Measurements from ENCODE around the gene SLC6A16.
"Not testable (repeated sequence)": the region's sequence is repeated elsewhere in the genome, so short reads cannot be mapped to it uniquely, and the experiment has no call there.

The SLC6A16 gene

GRCh38 chr19:49328741-49329140 is 3.8 kb upstream of the SLC6A16 start:
- no peak for DNase-seq (ENCODE audit: low spot score)

DNA sequence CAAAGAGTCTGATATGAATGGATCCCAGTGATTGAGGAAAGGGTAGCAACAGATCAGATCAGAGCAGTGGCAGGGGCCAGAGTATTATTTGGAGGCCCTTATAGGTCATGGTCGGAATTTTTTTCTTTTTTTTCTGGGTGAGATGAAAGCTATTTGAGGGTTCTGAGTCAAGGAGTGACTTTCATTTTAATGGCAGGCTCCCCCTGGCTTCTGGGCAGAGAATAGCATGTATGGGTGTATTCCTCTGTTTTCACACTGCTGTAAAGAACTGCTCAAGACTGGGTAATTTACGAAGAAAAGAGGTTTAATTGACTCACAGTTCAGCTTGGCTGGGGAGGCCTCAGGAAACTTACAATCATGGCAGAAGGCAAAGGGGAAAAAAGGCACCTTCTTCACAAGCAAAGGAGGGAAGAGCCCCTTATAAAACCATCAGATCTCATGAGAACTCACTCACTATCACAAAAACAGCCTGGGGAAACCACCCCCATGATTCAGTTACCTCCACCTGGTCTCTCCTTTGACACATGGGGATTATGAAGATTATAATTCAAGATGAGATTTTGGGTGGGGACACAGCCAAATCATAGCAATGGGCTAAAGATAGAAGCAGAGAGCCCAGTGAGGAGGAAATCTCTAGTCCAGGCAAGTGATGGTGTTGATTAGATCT is 3.0 kb upstream of the SLC6A16 start:
- DNase-seq (ENCODE audit: low spot score): peak; percentile 50

- no peak for DNase-seq (ENCODE audit: low spot score)
These were observed 1.2 kb upstream of the SLC6A16 start for GRCh38 chr19:49326165-49326704.

DNA sequence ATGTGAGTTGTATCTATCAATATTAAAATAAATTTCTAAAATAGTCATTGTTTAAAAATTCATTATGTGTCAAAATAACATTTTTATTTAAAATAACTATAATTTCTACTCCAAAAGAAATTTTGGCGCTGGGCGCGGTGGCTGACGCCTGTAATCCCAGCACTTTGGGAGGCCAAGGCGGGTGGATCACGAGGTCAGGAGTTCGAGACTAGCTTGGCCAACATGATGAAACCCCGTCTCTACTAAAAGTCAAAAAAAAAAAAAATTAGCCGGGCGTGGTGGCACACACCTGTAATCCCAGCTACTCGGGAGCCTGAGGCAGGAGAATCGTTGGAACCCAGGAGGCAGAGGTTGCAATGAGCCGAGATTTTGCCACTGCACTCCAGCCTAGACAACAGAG is 765 bp upstream of the SLC6A16 start:
- DNase-seq (ENCODE audit: low spot score): not testable (repeated sequence)

DNA sequence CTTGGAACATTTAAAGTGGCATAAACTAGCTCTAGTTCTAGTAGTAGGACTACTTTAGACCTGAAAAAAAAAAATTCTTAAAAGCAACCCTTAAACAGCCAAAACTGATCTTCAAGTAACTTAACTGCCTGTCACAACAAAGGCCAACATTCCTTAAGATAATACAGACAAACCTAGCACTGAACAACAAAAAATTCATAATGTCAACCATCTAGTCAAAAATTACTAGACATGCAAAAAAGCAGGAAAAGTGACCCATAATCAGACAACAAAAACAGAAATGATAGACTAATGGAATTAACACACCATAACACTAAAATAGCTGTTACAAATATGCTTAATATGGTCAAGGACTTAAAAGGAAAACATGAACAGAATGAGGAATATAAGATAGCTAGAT is 6.7 kb downstream of the SLC6A16 start:
- no peak for DNase-seq (ENCODE audit: low spot score)

- no peak for DNase-seq (ENCODE audit: low spot score)
These were observed 8.7 kb downstream of the SLC6A16 start for GRCh38 chr19:49316284-49316683.

DNA sequence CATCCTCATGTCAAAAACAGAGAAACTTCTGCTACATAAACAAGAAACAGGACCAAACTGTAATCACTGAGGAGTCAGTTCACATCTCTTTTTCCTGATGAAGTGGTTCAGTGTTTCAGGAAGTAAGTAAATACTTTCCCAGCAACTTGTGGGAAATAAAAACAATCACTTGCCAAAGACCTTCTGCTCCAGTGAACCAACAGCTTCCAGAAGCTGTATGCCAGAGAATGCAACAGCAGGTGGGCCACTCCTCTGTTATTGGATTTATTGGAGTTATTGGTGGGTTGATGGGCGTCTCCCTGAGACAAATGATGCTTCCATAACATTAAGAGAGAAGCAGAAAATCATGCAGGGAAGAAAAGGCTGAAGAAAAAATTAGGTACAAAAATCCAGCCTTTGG is 9.9 kb downstream of the SLC6A16 start:
- no peak for DNase-seq (ENCODE audit: low spot score)

DNA sequence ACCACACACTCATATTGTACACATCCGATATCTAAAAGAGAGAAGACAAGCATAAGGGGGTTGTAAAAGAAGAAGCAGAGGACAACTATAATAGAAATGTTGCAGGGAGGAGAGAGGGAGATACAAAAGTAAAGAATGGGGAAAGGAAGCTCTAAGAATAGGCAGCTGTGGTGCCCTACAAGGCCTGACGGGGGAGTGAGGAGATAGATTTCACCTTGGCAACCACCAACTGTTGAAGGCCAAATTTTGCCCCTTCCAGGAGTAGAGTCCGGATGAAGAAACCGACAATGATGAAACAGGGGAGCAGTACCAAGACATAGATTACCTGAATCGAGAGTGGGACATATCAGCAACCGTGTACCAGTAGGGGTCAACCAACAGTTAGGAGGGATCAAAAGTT is 15.9 kb downstream of the SLC6A16 start:
- no peak for DNase-seq (ENCODE audit: low spot score)

DNA sequence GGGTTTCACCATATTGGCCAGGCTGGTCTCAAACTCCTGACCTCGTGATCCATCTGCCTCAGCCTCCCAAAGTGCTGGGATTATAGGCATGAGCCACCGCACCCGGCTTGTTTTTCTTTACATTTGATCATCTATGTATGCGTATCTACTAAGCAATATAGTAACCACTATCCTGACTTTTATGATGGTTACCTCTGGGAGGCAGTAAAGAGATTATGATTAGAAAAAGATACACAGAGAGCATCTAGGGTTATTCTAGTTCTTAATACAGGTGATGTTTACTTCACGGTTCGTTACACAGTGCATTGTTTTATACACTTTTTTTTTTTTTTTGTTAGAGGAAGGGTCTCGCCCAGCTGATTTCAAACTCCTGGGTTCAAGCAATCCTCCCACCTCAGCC is 18.3 kb downstream of the SLC6A16 start:
- not testable (repeated sequence) for DNase-seq (ENCODE audit: low spot score)

GRCh38 chr19:49301866-49302252 is 23.1 kb downstream of the SLC6A16 start:
- DNase-seq (ENCODE audit: low spot score): no peak

- peak; percentile 90 for DNase-seq (ENCODE audit: low spot score)
These were observed 23.7 kb downstream of the SLC6A16 start for GRCh38 chr19:49301165-49301865.

DNA sequence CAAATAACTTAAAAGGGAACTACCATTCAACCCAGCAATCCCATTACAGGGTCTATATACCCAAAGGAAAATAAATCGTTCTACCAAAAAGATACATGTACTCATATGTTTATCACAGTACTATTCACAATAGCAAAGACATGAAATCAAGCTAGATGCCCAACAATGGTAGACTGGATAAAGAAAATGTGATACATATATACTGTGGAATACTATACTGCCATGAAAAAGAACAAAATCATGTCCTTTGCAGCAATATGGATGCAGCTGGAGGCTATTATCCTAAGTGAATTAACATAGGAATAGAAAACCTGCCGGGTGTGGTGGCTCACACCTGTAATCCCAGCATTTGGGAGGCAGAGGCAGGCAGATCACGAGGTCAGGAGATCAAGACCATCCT is 26.3 kb downstream of the SLC6A16 start:
- not testable (repeated sequence) for DNase-seq (ENCODE audit: low spot score)

GRCh38 chr19:49297403-49297802 is 27.6 kb downstream of the SLC6A16 start:
- DNase-seq (ENCODE audit: low spot score): no peak

GRCh38 chr19:49295208-49295880 is 29.6 kb downstream of the SLC6A16 start:
- DNase-seq (ENCODE audit: low spot score): no peak

DNA sequence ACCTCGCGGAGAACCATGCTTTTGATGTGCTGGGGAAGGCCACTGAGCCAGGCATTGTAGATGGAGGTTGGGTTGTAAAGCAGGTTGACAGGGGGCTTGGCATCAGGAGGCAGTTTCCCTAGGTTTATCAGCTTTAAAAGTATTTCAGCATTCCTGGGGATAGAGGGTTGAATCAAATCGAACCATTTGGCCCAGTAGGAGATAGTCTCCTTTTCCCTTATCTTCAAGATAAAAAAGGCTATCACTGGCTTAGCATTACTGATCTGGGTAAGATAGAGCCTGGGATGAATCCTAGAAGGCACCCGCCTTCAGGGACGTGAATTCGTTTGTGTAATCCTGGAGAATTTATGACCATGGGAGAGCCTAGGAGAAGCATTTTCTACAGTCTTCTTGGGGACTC is 30.6 kb downstream of the SLC6A16 start:
- DNase-seq (ENCODE audit: low spot score): no peak

DNA sequence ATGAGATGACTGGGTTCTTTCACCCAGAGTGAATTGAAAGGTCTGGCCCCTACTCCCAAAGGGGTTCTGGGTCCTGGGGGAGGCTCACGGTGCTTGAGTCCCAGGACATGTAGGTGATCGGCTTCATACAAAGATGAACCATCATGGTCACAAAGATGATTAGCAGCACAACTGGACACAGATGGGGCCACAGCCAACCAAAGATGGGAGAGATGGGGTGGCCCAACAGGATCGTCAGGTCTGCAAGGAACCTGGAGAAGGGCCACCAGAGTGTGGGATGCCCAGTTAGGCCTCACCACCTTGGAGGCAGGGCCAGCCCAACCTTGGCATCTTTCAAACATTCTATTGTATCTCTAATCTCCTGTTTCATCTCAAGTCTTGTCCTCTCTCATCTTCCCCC is 34.5 kb downstream of the SLC6A16 start:
- no peak for DNase-seq (ENCODE audit: low spot score)

DNA sequence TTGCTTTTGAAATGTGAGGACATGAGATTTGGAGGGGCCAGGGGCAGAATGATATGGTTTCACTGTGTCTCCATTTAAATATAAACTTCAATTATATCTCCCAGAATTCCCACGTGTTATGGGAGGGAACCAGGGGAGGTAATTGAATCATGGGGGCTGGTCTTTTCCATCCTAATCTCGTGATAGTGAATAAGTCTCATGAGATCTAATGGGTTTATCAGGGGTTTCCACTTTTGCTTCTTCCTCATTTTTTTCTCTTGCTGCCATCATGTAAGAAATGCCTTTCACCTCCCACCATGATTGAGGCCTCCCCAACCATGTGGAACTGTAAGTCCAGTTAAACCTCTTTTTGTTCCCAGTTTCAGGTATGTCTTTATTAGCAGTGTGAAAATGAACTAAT is 35.7 kb downstream of the SLC6A16 start:
- DNase-seq (ENCODE audit: low spot score): not testable (repeated sequence)

- DNase-seq (ENCODE audit: low spot score): not testable (repeated sequence)
These were observed 36.8 kb downstream of the SLC6A16 start for GRCh38 chr19:49288205-49288604.

GRCh38 chr19:49287141-49287770 is 37.7 kb downstream of the SLC6A16 start:
- DNase-seq (ENCODE audit: low spot score): no peak

DNA sequence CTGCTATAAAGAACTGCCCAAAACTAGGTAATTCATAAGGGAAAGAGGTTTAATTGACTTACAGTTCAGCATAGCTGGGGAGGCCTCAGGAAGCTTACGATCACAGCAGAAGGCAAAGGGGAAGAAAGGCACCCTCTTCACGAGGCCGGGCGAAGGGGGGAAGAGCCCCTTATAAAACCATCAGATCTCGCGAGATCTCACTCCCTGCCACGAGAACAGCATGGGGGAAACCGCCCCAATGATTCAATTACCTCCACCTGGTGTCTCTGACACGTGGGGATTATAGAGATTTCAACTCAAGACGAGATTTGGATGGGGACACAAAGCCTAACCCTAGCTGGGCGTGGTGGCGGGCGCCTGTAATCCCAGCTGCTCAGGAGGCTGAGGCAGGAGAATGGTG is 42.8 kb downstream of the SLC6A16 start:
- no peak for DNase-seq (ENCODE audit: low spot score)

- DNase-seq (ENCODE audit: low spot score): no peak
These were observed 52.8 kb downstream of the SLC6A16 start for GRCh38 chr19:49272204-49272603.

DNA sequence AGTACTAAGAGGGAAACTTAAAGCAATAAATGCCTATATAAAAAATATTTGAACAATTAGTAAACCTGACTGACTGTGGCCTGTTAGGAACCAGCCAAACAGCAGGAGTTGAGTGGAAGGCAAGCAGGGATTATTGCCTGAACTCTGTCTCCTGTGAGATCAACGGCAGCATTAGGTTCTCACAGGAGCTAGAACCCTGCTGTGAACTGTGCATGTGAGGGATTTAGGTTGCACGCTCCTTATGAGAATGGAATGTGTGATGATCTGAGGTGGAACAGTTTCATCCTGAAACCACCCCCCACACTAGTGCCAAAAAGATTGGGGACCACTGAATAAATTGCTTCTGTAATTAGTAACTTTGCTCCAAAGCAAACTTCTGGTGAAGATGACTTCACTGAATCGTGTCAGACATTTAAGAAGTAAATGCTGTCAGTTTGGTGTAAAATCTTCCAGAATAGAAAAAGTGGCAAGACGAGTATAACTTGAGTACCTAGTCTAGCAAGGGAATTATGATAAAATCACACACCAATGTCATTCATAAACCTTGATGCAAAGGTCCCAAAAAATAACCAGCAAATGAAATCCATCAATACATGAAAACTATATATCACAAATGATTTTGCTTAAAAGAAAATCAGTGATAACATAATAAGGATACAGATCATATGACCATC is 53.8 kb downstream of the SLC6A16 start:
- DNase-seq (ENCODE audit: low spot score): no peak

Data from D341Med (cell line).